ENCODE measurements around the gene RNF214.

RNF214 gene

DNA sequence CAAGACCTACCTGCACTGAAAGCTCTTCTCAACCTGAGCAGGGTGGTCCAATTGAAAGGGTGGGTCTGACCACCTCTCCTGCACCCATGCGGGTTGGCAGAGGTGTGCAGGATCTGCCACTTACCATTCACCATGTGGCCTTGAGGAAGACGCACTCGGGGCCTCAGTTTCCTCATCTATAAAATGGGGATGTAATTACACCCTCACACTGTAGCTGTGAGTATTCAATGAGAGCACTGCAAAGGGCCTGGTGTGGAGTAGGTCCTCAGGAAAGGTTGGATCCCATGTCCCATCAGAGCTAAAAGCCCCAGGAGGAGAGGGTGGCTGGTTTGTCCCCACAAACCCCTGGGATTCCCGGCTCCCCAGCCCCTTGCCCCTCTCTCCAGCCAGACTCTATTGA lies 33.9 kb upstream of the RNF214 start:
- no peak for DNase-seq (ENCODE audit: insufficient read length, low spot score)
- TF ChIP-seq, protein P1, sequence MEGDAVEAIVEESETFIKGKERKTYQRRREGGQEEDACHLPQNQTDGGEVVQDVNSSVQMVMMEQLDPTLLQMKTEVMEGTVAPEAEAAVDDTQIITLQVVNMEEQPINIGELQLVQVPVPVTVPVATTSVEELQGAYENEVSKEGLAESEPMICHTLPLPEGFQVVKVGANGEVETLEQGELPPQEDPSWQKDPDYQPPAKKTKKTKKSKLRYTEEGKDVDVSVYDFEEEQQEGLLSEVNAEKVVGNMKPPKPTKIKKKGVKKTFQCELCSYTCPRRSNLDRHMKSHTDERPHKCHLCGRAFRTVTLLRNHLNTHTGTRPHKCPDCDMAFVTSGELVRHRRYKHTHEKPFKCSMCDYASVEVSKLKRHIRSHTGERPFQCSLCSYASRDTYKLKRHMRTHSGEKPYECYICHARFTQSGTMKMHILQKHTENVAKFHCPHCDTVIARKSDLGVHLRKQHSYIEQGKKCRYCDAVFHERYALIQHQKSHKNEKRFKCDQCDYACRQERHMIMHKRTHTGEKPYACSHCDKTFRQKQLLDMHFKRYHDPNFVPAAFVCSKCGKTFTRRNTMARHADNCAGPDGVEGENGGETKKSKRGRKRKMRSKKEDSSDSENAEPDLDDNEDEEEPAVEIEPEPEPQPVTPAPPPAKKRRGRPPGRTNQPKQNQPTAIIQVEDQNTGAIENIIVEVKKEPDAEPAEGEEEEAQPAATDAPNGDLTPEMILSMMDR (IDR thresholded peaks at IDR 0.05; ENCODE audit: insufficient read depth, missing control alignments), result no peak
- FAIRE-seq, result no peak

DNA sequence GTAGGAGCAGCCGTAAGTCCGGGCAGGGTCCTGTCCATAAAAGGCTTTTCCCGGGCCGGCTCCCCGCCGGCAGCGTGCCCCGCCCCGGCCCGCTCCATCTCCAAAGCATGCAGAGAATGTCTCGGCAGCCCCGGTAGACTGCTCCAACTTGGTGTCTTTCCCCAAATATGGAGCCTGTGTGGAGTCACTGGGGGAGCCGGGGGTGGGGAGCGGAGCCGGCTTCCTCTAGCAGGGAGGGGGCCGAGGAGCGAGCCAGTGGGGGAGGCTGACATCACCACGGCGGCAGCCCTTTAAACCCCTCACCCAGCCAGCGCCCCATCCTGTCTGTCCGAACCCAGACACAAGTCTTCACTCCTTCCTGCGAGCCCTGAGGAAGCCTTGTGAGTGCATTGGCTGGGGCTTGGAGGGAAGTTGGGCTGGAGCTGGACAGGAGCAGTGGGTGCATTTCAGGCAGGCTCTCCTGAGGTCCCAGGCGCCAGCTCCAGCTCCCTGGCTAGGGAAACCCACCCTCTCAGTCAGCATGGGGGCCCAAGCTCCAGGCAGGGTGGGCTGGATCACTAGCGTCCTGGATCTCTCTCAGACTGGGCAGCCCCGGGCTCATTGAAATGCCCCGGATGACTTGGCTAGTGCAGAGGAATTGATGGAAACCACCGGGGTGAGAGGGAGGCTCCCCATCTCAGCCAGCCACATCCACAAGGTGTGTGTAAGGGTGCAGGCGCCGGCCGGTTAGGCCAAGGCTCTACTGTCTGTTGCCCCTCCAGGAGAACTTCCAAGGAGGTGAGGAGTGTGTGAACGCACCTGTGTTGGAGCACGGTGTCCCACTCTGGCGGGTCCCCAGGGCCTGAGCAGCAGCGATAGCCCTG lies 33.2 kb upstream of the RNF214 start, which contains the start of gene TAGLN:
TAGLN (plus strand) TSS at position 318 of the 863 bp plus-strand sequence. CDS start 3,644 bp downstream, outside the sequence.
- FAIRE-seq, result no peak
- TF ChIP-seq, protein P1 (IDR thresholded peaks at IDR 0.05; ENCODE audit: insufficient read depth, missing control alignments), result no peak
- DNase-seq (ENCODE audit: insufficient read length, low spot score), result no peak

DNA sequence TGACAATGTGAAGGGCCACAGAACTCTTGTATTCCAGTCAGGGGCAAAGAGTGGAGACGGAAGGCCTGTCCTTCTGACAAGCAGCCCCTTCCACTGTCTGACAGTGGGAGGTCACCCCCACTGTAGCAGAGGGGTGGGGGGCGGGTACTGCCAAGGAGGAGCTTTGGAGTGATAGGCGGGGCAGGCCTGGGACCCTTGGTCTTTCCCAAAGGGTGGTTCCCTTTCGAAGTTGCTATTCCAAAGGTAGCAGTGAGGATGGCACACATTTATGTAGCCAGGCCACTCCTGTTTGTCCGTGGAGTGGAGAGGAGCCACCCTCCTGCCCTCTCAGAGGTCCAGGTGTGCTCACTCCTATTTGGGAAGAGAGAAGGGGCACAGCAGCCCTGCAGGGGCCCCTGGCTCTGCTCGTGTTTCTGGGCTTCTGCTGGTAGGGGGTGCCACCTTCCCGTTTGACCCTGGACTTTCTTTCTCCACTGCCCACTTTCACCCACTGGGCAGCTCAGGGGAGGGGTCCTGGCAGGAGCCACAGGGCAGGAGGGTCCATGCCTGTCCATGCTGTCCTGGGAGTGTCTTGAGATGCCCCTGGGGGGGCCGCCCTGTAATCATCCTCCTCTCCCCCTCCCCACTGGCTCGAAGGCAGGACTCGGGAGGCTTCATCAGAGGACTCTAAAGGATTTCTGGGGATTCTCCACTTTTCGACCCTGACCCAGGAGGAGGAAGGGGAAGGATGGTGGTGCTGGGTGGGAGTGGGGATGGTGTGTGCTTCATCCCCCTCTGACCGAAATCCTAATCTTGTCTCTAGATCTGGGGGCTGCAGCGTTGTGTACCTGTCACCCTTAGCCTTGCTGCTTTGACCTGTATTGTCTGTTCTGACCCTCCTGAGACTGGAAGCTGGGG lies 32.3 kb upstream of the RNF214 start:
- TF ChIP-seq, protein P1 (IDR thresholded peaks at IDR 0.05; ENCODE audit: insufficient read depth, missing control alignments), result no peak
- DNase-seq (ENCODE audit: insufficient read length, low spot score) (no peak), FAIRE-seq (no peak)

DNA sequence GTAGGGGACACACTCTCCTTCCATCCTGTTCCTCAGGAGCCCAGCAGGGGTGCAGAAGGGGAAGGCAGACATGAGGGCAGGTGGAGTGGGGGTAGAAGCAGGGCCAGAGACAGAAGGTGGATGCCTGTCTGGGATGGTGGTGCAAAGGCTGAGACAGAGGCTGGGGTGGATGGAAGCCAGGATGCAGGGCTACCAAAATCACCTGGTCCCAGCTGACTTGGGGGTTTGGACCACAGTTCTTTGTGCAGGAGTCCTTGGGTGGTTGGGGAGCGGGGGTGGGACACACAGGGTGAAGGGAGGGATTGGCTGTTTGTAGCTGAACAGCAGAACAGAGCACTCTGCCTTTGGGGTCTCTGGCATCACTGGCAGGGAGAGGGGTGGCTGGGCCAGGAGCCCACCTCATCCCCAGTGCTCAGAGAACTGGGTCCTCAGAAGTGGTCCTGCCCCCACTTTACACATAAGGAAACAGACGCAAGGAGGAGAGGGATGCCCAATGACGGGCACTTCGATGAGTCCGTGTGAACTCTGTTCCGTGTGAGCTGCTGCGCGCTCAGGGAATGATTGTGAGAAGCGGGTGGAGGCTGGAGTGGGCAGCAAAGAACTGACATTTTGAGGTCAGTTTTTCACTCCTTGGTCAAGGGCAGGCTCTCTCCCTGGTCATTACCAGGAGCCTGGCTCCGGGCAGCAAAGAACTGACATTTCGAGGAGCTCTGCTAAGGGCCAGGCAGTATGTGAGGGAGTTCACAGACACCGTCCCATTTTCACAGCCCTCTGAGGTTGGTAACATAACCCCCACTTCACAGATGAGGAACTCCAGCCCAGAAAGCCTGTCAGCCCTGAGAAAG lies 31.4 kb upstream of the RNF214 start:
- DNase-seq (ENCODE audit: insufficient read length, low spot score) (no peak), FAIRE-seq (no peak)
- TF ChIP-seq, protein P1 (IDR thresholded peaks at IDR 0.05; ENCODE audit: insufficient read depth, missing control alignments), result no peak

DNA sequence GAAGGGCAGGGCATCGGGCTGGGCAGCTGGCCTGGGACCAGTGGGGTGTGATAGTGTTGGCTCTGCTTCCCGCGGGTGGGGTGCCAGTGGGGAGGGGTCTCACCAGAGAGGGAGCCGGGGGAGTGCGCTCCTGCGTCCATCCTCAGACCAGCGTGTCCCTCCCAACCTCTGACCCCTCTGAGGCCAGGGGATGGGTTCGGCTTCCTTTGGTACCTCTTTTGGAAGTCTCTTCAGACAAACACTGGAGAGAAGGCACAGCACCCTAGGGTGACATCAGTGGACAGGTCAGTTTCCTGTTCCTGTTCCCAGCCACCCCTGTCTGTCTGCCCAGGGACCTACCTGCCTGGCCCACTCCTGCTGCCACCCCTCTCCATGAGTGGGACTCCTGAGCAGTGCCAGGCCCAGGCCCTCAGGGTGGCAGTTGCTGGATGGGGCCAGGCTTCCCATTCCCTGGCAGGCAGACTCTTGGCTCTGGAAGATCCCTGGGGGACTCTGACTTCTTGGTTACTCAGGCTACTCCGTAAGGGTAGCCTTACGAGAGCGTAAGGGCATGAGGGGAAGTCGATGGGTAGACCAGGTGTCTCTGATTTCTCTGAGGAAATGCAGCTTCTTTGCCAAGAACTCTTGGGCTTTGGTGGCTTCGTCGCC lies 30.7 kb upstream of the RNF214 start:
- DNase-seq (ENCODE audit: insufficient read length, low spot score) (no peak), FAIRE-seq (no peak)
- TF ChIP-seq, protein P1 (IDR thresholded peaks at IDR 0.05; ENCODE audit: insufficient read depth, missing control alignments), result no peak

DNA sequence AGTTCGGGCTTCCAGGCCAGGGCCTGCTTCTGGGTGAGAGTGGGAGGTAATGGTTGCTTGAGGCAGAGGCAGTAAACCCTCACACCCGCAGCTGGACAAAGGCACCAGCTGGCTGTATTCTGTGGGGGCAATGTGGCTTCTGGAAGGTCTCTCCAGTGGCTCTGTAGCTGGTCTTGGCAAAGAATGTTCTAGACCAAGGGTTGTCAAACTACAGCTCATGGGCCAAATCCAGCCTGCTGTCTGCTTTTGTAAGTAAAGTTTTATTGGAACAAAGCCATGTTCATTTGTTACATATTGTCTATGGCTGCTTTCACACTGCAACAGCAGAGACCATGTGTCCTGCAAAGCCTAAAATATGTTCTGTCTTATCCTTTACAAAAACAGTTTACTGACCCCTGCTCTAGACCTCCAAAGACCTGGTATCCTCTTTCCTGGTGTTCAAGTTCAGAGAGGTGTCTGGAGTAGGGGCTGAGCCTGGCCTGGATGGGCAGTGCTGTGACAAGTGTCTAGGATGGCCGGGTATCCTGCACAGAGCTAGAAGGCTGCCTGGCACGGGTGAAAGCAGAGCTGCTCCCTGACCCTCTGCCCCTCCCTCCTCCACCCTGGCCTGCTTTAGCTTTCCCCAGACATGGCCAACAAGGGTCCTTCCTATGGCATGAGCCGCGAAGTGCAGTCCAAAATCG lies 29.9 kb upstream of the RNF214 start:
- no peak for FAIRE-seq
- TF ChIP-seq, protein P1 (IDR thresholded peaks at IDR 0.05; ENCODE audit: insufficient read depth, missing control alignments), result no peak

More for the DNA sequence above, 29.9 kb upstream of the RNF214 start:
- DNase-seq (ENCODE audit: insufficient read length, low spot score), result no peak

Data from D721Med (cell line).